Esophagus squamous epithelium (tissue), 4 donors: ENCODE results near the gene EEIG2.

Experiments used
- CTCF ChIP-seq, 6 experiments: fragments of 450-650 bp in 4 of 6; fragments of 200-600 bp in 2 of 6; sonication (generic) in 2 of 6; IDR thresholded peaks; one replicate each; pipeline ENCODE4 v1.5.1; 2016 to 2019; ENCODE audit warnings: antibody characterized with exemption in 6 of 6, mild to moderate bottlenecking in 4 of 6, moderate library complexity in 4 of 6
- POLR2A ChIP-seq, 4 donors: fragments of 450-650 bp; IDR thresholded peaks; one replicate each; pipeline ENCODE4 v1.6.1; 2017; ENCODE audit warnings: antibody characterized with exemption in 4 of 4, mild to moderate bottlenecking in 4 of 4, moderate library complexity in 3 of 4

DNA sequence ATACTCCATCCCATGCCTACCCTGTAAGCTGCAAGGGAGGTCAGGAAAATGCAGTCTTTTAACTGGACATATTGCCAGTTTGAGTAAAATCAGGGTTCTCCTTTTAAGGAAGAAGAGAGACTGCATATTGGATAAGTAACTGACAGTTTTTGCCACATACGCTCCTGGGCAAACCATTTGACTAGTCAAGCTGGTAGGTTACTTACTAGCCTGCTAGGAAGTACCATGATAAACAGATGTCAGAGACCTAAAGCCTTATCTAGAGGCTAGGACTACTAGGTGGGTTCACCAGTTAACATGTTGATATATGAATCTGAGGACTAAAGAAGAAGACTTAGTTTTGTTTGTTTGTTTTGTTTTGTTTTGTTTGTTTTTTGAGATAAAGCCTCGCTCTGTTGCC is 33.5 kb downstream of the EEIG2 start:
- no peak for TF ChIP-seq CTCF (IDR thresholded peaks at IDR 0.05)
- no peak for TF ChIP-seq POLR2A (IDR thresholded peaks at IDR 0.05)
